SKM-1 (cell line): Measurements from ENCODE around the gene TENT5C.

ENCODE experiments used
- DNase-seq: peaks from one replicate; lab custom pipeline; 2025; ENCODE audit not compliant: unreplicated experiment; lab: John Stamatoyannopoulos, UW

The TENT5C gene

GRCh38 chr1:117653195-117653594 is 47.3 kb downstream of the TENT5C start:
- no peak for DNase-seq

GRCh38 chr1:117653732-117654492 is 48.1 kb downstream of the TENT5C start:
- no peak for DNase-seq

- no peak for DNase-seq
Measured at GRCh38 chr1:117654493-117655219, 48.8 kb downstream of the TENT5C start.

DNA sequence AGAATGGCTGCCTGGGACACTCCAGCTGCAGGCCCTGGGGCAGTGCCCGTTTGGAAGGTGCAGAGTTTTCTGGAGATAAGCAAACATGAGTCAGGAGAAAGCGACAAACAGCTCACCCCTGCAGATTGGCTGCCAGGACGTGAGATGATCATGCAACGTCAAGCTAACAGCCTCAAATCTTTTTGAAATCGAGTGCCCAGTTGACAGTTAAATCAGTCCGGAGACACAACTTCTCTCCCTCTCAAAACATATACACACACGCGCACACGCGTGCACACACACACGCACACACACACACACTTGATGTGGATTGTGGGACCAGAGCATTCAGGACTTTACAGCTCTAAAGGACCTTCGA is 49.4 kb downstream of the TENT5C start:
- no peak for DNase-seq

DNA sequence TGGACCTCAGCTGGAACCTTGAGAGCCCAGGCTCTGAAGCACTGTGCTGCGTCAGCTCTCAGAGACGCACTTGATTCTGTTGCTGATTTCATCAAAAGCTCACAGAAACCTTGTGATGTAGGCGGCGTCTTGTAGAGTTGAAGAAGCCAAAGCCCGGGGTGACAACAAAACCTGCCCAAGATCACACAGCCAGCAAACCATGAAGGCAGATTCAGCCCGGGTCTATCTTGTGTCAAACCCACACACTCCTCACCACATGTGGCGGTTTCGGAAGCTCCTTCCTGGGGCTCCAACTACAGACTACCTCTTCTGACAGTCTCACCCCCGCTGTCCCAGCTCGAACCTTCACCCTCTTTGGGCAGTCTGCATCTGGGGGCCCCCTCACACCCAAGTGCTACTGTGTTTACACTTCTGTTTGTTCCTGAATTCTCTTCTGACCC is 50.4 kb downstream of the TENT5C start:
- no peak for DNase-seq

DNA sequence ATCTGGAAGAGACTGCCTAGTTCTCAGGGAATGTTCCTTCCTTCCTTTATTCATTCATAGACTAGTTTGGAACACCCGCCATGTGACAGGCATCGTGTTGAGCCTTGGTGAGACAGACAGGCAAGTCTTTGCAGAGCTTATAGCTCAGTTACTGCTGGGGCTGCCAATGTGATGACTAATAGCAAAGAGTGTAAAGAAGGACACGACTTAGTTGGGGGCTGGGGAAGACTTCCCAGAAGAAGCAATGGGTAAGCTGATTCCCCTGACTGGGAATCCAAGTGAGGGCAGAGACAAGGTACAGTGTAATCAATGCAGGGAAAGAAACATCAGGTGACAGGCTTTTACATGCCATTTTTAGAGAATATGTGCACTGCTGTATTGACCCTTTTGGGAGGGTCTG is 51.2 kb downstream of the TENT5C start:
- no peak for DNase-seq

GRCh38 chr1:117657949-117658660 is 52.3 kb downstream of the TENT5C start:
- no peak for DNase-seq

GRCh38 chr1:117658676-117659075 is 52.8 kb downstream of the TENT5C start:
- no peak for DNase-seq

- no peak for DNase-seq
Measured at GRCh38 chr1:117659550-117660270, 53.9 kb downstream of the TENT5C start.

DNA sequence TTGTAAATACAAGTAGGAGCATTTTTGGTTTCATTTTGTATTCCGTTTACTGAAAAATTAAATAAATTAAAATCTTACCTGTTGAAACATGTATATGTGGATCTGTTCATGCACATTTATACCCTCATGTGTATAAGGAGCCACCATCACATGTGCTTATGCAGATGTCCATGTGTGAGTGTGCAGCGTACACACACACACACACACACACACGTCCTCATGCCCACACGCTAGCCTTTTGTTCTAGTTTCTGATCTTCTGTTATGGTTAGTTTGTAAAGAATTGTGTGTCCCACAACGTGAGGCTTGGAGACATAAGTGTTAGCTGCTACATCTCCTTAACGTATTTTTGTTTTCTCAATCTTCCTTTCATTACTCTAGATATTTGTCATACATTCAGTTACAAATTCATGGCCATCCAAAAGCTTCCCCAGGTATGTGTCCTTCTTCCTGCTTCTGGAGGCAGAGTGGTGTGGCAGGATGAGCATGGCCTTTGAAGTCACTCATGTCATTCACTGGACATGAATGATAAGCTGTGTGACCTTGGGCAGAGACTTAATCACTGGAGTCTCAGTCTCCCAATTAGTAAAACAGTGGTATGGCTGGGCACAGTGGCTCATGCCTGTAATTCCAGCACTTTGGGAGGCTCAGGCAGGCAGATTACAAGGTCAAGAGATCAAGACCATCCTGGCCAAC is 54.6 kb downstream of the TENT5C start:
- no peak for DNase-seq

DNA sequence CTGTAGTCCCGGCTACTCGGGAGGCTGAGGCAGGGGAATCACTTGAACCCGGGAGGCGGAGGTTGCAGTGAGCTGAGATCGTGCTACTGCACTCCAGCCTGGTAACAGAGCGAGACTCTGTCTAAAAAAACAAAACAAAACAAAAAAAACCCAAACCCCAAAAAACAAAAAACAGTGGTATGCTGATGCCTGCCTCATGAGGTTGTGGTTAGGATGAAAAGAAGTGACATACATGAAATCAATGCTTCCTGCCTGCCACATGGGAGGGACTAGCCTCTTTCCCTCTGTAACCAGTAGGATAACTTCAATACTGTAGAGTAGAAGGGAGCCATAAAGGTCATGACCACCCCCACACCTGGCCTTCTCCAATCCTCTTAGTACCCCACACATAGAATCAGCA is 55.2 kb downstream of the TENT5C start:
- no peak for DNase-seq

GRCh38 chr1:117662667-117663066 is 56.8 kb downstream of the TENT5C start:
- no peak for DNase-seq

DNA sequence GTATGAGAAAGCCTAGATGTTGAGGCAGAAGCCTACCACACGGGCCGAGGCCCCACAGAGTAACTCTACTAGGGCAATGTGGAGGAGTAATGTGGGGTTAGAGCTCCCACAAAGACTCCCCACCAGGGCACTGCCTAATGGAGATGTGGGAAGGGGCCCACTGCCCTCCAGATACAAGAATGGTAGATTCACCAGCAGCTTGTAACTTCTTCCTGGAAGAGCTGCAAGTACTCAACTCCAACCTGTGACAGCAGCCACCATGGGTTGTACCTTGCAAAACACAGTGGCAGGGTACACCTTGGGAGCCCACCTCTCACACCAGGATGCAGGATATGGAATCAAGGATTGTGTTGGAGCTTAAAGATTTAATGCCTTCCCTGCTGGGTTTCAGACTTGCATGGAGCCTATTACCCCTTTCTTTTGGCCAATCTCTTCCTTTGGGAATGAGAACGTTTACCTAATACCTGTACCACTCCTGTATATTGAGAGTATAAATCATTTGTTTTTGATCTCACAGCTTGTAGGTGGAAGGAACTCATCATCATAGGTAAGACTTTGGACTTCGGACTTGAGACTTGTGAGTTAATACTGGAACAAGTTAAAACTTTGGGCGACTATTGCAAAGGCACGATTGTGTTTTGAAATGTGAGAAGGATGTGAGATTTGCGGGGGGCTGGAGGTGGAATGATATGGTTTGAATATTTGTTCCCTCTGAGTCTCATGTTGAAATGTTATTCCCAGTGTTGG is 57.5 kb downstream of the TENT5C start:
- DNase-seq = no peak

DNA sequence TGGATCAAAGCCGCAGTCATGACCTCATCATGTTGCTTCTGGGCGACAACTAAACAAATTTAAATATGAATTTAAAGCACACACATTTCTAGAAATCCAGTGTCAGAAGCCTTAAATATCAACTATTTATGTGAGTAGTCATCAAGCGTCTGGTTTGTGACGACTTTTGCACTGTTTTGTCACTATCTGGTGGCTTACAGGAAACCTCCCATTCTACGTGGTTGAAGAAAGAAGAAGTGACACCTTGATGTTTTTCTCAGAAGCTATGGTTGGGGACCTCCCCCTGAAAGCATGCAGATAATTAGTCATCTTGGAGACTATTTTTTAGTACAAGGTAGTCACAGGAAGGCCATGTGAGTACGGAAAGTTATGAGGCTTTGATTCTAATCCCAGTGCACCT is 58.5 kb downstream of the TENT5C start:
- no peak for DNase-seq

GRCh38 chr1:117665556-117666270 is 59.9 kb downstream of the TENT5C start:
- DNase-seq = no peak

DNA sequence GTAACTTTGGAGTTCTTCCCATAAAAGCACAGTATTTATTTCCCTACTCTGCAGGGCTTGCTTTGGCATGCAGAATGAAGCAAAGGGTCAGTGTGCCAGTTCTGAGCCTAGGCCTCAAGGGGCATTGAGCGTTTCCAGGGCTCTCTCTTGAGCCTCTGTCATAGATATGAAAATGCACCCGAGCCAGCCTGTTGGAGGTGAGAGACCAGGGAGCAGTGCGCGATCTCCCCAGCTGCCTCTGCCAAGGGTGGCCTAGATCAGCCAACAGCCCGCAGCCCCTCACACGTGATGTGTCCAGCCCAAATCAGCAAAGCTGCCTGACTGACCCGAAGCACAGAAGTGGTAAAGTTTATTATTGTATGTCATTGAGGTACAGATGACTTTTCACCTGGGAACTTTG is 63.7 kb downstream of the TENT5C start:
- DNase-seq = no peak

DNA sequence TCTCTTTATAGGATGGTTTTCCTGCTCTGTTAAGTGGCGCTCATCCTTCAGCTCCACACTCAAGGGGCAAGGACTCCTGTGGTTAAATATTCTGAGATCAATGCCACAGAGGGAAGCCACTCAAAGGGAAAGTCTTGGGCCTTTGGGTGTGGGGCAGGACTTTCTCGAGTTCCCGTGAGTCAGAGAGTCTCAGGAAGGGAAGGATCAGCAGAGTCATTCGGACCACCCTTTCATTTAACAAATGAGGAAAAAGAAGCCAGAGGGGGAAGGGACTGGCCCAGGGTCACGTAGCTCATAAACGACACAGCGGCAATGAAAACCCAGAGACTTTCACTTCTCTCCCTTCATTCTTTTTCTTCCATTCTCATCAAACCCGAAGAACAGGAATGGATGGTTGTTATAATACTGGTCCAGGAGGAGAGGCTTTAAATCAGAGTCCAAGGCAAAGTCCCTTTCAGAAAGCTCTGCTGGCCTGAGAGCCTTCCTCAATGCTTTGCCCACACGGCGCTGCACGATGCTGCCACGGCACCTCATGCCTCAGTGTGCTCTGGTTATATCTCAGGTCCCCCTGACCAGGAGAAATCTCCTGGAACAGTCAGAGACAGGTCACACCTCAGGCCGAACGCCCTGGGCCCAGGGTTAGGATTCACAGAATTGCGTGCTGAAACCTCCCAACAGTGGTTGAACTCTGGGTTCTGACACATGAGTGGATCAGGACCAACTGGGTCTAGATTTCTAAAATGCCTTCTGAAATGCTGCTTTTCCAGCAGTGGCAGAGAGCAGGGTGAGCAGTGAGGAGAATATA is 65.3 kb downstream of the TENT5C start:
- DNase-seq = no peak

DNA sequence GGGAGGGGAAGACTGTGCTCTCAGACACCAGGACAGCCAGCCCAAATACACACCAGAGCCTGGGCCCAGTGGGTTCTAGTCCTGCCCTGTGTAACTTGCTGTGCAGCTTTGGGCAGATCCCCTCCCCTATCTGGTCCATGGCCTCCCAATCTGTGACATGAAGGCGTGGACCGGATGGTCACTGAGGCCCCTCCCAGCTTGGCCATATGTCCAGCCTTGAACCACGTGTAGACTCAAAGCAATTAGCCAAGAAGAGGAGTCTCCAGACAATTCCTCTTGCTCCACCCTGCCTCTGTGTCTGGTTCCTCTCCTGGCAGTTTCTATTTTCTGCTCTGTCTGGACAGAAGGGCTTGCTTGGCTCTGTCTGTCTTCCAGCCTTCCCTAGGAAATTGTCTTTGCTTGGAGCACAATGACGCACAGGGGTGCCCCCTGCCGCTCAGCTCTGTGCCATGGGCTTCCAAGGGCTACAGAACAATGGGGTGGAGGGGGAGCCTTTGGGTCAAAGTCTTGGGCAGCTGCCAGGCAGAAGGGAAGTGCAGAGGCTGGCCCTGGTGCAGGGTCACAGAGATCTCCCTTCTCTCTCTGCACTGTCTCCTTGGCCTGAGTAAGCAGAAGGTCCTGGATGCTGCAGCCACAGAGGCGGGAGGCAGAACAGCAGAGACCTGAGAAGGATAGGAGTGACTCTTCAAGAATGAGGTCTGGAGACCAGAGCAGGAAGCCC is 66.1 kb downstream of the TENT5C start:
- DNase-seq = peak; percentile 46
